Measurements from ENCODE around the gene SCFD2. TPM values are rescaled to one million over a fixed set of nuclear protein-coding genes. Genes with fewer than 3 reads are reported as not detected.

Gene SCFD2
- total RNA-seq, 1 donor from 2014 or later = 11.9 TPM

DNA sequence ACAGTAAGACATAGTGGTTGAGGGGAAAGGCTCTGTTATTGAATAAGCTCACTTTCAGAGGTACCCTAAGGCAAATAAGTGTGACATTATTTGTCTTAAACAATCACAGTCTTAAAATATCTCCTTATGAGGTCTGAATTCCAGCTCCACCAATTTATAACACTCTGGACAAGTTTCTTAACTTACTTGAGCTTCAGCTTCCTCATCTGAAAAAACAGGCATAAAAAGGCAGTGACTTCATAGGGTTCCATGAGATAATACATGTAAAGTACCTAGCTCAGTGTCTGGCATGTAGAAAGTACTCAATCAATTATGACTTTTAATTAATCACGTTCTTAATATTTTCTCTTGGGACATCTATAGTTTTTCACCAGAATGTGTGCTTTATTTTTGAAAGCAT is 301.3 kb downstream of the SCFD2 start:
- TF ChIP-seq EZH2 (IDR thresholded peaks at IDR 0.05; ENCODE audit: insufficient read depth, low read length) (no peak), CTCF (IDR thresholded peaks at IDR 0.05; ENCODE audit: insufficient read depth, low read depth, low read length) (no peak)
- peaks cover 4% of the 10 kb centered on the region for H3K36me3 Mint-ChIP-seq (ENCODE audit: low read depth, unreplicated experiment)

GRCh38 chr4:53061091-53061850 is 304.6 kb downstream of the SCFD2 start:
- no peaks in the 10 kb centered on the region for H3K27me3 Mint-ChIP-seq (ENCODE audit: low read depth, unreplicated experiment)
- Histone ChIP-seq H3K4me3 (ENCODE audit: insufficient read depth, low read depth, low read length) (no peak overlapping the region), H3K4me2 (ENCODE audit: low read length) (no peak overlapping the region), H3K79me2 (ENCODE audit: insufficient read depth, low read length) (no peaks in the 10 kb centered on the region), H2AFZ (ENCODE audit: low read depth, low read length) (no peak overlapping the region), H3K27ac (ENCODE audit: low read depth, low read length) (no peak overlapping the region), H3K4me1 (ENCODE audit: insufficient read depth, low read length) (no peaks in the 10 kb centered on the region), H3K9ac (ENCODE audit: low read length) (no peak overlapping the region), H3K36me3 (ENCODE audit: insufficient read depth, low read length) (no peaks in the 10 kb centered on the region), H3K27me3 (ENCODE audit: insufficient read depth, low read length) (no peaks in the 10 kb centered on the region), H3K9me3 (ENCODE audit: insufficient read depth, low read depth, low read length) (no peaks in the 10 kb centered on the region), H4K20me1 (ENCODE audit: insufficient read depth, low read length) (no peaks in the 10 kb centered on the region)
- no peaks in the 10 kb centered on the region for H3K36me3 Mint-ChIP-seq (ENCODE audit: low read depth, unreplicated experiment)
- FAIRE-seq (no peak), DNase-seq (ENCODE audit: low read depth) (no peak)
- no peaks in the 10 kb centered on the region for H3K4me1 Mint-ChIP-seq (ENCODE audit: low read depth, unreplicated experiment)
- H3K27ac Mint-ChIP-seq (ENCODE audit: unreplicated experiment) = no peak overlapping the region
- no peak overlapping the region for H3K4me3 Mint-ChIP-seq (ENCODE audit: unreplicated experiment)
- TF ChIP-seq EZH2 (IDR thresholded peaks at IDR 0.05; ENCODE audit: insufficient read depth, low read length) (no peak), CTCF (IDR thresholded peaks at IDR 0.05; ENCODE audit: insufficient read depth, low read depth, low read length) (no peak)
- no peaks in the 10 kb centered on the region for H3K9me3 Mint-ChIP-seq (ENCODE audit: unreplicated experiment)

More for the DNA sequence above, 301.3 kb downstream of the SCFD2 start:
- no peak overlapping the region for H3K27ac Mint-ChIP-seq (ENCODE audit: unreplicated experiment)
- Histone ChIP-seq H3K36me3 (ENCODE audit: insufficient read depth, low read length) (no peaks in the 10 kb centered on the region), H3K9me3 (ENCODE audit: insufficient read depth, low read depth, low read length) (no peaks in the 10 kb centered on the region), H3K27ac (ENCODE audit: low read depth, low read length) (no peak overlapping the region), H4K20me1 (ENCODE audit: insufficient read depth, low read length) (no peaks in the 10 kb centered on the region), H3K9ac (ENCODE audit: low read length) (no peak overlapping the region), H3K4me3 (ENCODE audit: insufficient read depth, low read depth, low read length) (no peak overlapping the region), H3K4me1 (ENCODE audit: insufficient read depth, low read length) (no peaks in the 10 kb centered on the region), H2AFZ (ENCODE audit: low read depth, low read length) (no peak overlapping the region), H3K27me3 (ENCODE audit: insufficient read depth, low read length) (no peaks in the 10 kb centered on the region), H3K4me2 (ENCODE audit: low read length) (no peak overlapping the region), H3K79me2 (ENCODE audit: insufficient read depth, low read length) (no peaks in the 10 kb centered on the region)
- no peak overlapping the region for H3K4me3 Mint-ChIP-seq (ENCODE audit: unreplicated experiment)
- H3K4me1 Mint-ChIP-seq (ENCODE audit: low read depth, unreplicated experiment) = peaks cover 4% of the 10 kb centered on the region
- no peaks in the 10 kb centered on the region for H3K27me3 Mint-ChIP-seq (ENCODE audit: low read depth, unreplicated experiment)
- FAIRE-seq (no peak), DNase-seq (ENCODE audit: low read depth) (no peak)
- H3K9me3 Mint-ChIP-seq (ENCODE audit: unreplicated experiment) = peaks cover 5% of the 10 kb centered on the region

- no peak for FAIRE-seq
Observed at GRCh38 chr4:53060278-53060677, 305.6 kb downstream of the SCFD2 start.

More at GRCh38 chr4:53060278-53060677, 305.6 kb downstream of the SCFD2 start:
- Histone ChIP-seq H3K36me3 (ENCODE audit: insufficient read depth, low read length) (no peaks in the 10 kb centered on the region), H3K4me2 (ENCODE audit: low read length) (no peak overlapping the region), H4K20me1 (ENCODE audit: insufficient read depth, low read length) (no peaks in the 10 kb centered on the region), H2AFZ (ENCODE audit: low read depth, low read length) (no peak overlapping the region), H3K27me3 (ENCODE audit: insufficient read depth, low read length) (no peaks in the 10 kb centered on the region), H3K9me3 (ENCODE audit: insufficient read depth, low read depth, low read length) (no peaks in the 10 kb centered on the region), H3K27ac (ENCODE audit: low read depth, low read length) (no peak overlapping the region), H3K79me2 (ENCODE audit: insufficient read depth, low read length) (no peaks in the 10 kb centered on the region), H3K9ac (ENCODE audit: low read length) (no peak overlapping the region), H3K4me3 (ENCODE audit: insufficient read depth, low read depth, low read length) (no peak overlapping the region), H3K4me1 (ENCODE audit: insufficient read depth, low read length) (peaks cover 6% of the 10 kb centered on the region)
- Mint-ChIP-seq H3K9me3 (ENCODE audit: unreplicated experiment) (no peaks in the 10 kb centered on the region), H3K4me1 (ENCODE audit: low read depth, unreplicated experiment) (peaks cover 3% of the 10 kb centered on the region), H3K27ac (ENCODE audit: unreplicated experiment) (no peak overlapping the region), H3K27me3 (ENCODE audit: low read depth, unreplicated experiment) (no peaks in the 10 kb centered on the region), H3K36me3 (ENCODE audit: low read depth, unreplicated experiment) (no peaks in the 10 kb centered on the region), H3K4me3 (ENCODE audit: unreplicated experiment) (no peak overlapping the region)
- TF ChIP-seq EZH2 (IDR thresholded peaks at IDR 0.05; ENCODE audit: insufficient read depth, low read length) = no peak
- TF ChIP-seq CTCF (IDR thresholded peaks at IDR 0.05; ENCODE audit: insufficient read depth, low read depth, low read length) = no peak
- no peak for DNase-seq (ENCODE audit: low read depth)

Data from astrocyte (in vitro differentiated cells and primary cell).